NCI-H1105 (cell line): ENCODE data around the gene PSENEN.
A peak's percentile ranks its signal among the peaks of the same experiment; 100 is the strongest.
"Not testable (repeated sequence)": the region's sequence is repeated elsewhere in the genome, so short reads cannot be mapped to it uniquely, and the experiment has no call there.

ENCODE experiments used
- DNase-seq: peaks from one replicate; lab custom pipeline; 2025; lab: John Stamatoyannopoulos, UW

Gene PSENEN

GRCh38 chr19:35788205-35788960 is 42.9 kb downstream of the PSENEN start:
- DNase-seq = no peak

- no peak for DNase-seq
Measured at GRCh38 chr19:35789195-35789977, 43.9 kb downstream of the PSENEN start.

- DNase-seq = no peak
Measured at GRCh38 chr19:35789978-35790944, 44.8 kb downstream of the PSENEN start.

GRCh38 chr19:35790981-35791813 is 45.7 kb downstream of the PSENEN start:
- peak; percentile 40 for DNase-seq

GRCh38 chr19:35791814-35792279 is 46.4 kb downstream of the PSENEN start:
- DNase-seq = no peak

GRCh38 chr19:35792312-35792711 is 46.9 kb downstream of the PSENEN start:
- no peak for DNase-seq

- DNase-seq = no peak
Measured at GRCh38 chr19:35792888-35793287, 47.4 kb downstream of the PSENEN start.

GRCh38 chr19:35793381-35794165 is 48.1 kb downstream of the PSENEN start:
- no peak for DNase-seq

GRCh38 chr19:35795564-35795963 is 50.1 kb downstream of the PSENEN start:
- not testable (repeated sequence) for DNase-seq
